Middle frontal gyrus (tissue), 1 donor: ENCODE data around the gene TNFRSF19.
"Not testable (repeated sequence)": the region's sequence is repeated elsewhere in the genome, so short reads cannot be mapped to it uniquely, and the experiment has no call there.

Experiments
- DNase-seq: peaks from one replicate; pipeline ENCODE4 v3.0.0-alpha.2; 2015; ENCODE audit warnings: low spot score; ENCODE audit errors: extremely low spot score

Gene TNFRSF19

DNA sequence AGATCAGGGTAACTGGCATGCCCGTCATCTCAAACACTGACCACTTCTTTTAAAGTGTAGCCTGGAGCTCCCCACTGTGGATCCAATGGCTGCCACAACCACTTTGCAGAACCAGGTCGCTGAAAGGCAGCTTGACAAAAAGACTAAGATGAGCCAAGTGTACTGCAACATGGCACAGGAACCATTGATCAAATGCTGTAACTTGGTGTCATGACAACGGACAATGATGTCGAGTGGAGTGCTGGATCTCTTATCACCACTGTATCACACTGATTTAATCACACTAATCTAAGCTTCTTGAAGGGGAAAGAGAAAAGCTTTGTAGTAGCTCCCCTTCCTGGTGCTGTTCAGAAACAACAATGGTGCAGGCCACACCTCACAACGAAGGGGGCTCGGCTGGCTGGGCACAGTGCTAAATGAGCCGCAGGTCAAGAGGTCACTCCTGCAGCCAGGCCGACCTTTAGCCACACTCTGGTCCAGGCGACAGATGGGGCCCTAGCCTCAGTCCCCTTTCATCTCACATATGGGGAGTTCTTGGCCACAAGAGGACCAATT, 2.2 kb upstream of the TNFRSF19 start:
- no peak for DNase-seq

DNA sequence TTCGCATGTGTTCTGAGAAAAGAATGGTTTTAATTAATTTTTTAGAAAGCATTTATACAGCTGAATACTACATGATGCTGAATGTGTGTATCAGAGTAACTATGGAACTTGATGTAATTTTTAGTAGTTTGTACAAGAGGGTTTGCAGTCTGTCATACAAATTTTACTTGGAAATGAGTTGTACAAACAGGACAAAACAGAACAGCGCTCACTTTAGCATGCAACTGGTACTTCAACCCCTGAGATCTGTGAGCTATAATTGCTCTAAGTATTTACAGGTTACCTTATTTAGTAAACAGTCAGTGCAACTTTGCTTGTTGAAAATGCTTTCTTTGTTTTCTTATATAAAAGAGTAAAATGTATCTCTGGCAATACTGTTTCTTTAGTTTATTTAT, 706 bp downstream of the TNFRSF19 start:
- DNase-seq: no peak

DNA sequence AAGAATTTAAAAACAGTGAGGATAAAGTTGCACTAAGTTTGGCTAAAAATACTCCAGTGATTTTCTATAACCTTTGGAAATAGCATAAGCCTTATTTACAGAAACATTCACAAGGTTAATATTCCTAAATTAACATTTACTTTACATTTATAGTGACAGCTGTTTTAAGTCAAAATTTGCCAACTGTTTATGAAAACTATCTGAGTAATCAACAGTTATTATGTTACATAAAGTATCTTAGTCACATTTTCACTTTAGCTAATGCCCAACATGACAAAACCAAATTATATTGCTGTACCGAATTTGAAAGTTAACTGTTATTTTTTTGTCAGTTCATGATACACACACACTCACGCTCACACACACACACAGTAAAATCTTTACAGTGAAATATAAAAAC, 1.2 kb downstream of the TNFRSF19 start:
- DNase-seq: no peak

DNA sequence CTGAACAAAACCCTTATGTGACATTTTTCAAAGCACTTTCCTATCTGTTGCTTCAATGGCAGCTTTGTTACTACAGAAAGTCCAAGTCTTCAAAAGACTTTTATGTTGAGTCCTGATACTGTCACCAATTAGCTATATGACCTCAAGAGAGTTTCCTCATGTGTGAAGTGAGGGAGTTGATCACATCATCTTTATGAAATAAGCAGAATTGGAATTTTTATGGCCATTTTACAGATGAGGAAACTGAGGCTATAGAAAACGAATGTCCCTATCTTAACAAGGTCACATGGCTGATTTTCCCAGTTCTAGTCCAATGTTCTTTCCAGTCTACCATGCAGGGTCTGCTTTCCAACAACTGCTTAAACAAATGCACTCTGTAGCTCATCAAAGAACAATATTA, 2.6 kb downstream of the TNFRSF19 start:
- no peak for DNase-seq

DNA sequence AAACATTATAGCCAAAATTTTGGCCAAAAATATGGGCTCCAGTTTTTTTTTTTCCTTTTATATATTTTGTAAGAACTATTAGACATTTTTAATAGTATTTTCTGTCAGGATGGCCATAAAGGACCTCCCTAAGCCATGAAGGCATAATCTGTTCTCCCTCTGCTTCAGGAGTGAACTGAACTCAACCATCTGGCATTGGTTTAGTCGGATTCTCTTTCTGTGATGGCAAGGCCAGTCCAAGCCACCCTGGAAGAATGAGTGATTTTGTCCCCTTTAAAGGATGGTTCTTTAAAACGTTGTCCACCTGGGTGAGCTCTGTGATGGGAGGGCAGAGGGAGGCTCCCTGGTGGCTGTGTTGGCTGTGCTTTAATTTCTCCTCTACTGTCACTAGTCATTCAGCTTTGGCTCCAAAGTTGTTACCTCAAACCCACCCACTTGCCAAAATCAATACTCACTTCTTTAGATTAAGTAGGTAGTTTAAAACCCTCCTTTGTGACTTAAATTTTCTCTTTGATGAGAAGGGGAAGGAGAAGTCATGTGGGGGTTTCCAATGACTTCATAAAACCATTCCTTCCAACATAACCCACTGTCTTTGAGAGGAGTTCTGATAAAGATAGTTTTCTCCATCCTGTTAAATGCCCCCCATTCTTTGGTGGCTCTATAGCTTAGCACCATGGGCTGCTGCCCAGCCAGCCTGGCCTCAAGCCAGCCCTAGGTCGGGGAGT, 4.4 kb downstream of the TNFRSF19 start:
- no peak for DNase-seq

DNA sequence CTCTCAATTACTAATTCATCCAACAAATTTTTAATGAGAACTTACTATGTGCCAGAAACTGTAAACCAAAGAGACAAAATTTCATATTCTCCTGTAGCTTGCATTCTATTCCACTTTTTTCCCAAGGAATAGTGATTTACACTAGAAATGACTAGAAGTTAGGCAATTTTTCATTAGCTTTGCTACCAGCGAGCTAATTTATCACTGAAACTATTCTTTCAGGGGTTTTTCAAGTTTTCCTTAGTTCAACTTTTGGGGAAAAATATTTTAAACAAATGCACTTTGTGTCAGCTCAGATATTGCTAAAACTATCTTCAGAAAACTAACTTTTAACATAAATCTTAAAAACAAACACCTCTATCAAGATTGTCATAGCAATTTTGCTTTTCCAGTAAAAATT, 5.4 kb downstream of the TNFRSF19 start:
- no peak for DNase-seq

DNA sequence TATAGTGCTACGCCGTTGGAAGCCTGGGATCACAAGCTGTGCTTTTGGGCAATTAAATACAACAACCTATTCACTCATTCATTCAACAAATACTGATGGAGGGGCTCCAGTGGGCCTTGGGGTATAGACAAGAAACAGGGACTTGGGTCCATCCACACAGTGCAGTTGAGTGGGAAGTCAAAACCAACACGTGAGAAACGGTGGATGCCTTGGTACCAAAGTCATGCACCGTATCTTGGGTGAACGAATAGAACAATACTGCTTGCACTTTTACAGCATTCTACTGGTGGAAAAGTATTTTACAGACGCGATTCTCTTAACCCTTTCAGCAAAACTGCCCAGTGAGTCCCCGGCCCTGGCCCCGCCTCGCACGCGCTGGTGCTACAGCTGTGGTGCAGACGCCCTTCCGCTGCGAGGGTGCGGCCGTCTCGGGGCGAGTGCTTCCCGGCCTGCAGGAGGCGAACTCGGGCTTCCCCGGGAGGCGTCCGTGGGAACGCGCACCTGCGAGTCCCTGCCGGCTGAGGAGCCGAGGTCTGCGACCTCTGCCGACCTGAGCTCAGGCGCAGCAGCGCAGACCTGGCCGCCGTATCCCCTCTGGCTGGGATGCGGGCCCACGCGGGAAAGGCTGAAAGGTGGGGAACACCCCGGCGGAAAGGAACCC, 8.3 kb downstream of the TNFRSF19 start:
- no peak for DNase-seq

DNA sequence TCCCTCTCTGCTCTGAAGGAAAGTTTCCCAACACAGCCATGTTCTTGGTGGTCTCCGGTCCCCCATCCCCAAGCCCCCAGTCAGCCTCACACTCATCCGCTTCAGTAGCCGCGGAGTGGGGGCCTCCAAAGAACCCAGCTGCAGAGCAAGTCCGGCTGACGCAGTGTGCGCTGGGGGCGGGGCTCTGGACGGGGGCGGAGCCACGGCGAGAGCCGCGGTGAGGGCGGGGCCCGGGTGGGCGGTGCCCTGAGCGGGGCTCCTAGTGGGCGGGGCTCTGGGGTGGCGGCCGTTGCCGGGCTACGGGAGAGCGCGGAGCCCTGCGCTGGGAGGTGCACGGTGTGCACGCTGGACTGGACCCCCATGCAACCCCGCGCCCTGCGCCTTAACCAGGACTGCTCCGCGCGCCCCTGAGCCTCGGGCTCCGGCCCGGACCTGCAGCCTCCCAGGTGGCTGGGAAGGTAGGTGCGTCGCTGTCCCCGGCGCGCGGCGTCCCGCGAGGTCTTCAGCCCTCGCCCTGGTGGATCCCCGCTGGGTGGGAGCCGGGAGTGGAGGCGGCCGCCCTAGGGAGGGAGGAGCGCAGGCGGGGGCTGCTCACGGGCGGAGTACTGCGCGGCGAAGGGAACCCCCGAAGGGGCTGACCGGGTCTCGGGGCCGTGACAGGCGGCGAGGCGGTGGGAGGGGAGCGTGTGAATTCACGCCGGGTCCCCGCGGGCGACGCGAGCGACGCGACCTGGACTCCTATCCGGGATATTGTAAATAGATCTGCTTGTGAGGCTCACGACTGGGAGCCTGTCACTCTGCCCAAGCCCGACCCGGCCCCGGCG, 9.1 kb downstream of the TNFRSF19 start:
- DNase-seq: peak; percentile 71

DNA sequence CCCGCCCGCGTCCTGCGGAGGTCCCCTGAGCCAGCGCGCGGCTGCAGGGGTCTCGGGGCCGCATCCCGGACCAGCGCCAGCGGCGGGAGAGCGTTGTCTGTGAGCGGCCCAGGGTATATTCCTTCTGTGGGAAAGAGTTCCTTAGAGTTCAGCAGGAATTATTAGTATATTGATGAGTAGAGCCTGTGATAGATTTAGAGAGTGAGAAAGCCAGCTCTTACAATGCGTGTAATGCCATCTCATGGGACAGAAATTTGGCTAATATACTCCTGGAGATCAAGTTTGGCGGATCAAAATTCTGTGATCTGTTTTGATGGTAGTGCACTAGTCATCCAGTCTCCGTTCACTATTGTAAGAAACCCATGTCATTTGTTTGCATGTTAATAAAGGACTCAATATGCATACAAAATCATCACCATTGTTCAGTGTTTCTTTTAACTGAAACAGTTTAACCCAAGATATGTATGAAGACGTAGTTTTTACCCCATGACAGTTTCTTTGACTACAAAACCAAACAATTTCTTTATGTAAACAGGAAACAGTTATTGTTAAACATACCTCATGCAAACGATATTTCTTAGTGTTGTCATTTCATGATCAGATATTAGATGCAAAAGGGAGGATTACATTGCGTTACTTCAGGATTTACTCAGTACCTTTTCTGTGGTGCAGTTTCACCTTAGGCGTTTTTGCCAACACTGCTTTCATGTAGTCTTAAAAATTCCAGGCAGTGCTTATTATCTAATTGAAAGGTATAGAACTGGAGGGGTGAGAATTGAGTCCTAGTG, 9.9 kb downstream of the TNFRSF19 start:
- no peak for DNase-seq

DNA sequence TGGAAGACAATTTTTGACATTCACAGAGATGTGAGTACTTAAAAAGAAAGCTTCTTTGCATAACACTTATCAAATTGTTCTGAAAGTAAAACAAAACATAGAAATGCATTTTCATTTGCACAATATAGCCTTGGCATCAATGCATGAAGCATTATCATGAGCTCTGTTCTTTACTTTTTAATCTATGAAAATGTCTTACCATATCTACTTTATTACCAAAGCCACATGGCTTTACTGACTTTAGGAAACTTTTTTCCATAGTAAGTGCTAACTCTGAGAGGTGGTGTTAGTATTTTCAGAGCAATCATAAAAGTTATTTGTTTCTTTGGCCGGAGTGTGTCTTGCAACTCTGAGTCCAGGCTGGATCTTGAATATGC, 10.5 kb downstream of the TNFRSF19 start:
- no peak for DNase-seq

DNA sequence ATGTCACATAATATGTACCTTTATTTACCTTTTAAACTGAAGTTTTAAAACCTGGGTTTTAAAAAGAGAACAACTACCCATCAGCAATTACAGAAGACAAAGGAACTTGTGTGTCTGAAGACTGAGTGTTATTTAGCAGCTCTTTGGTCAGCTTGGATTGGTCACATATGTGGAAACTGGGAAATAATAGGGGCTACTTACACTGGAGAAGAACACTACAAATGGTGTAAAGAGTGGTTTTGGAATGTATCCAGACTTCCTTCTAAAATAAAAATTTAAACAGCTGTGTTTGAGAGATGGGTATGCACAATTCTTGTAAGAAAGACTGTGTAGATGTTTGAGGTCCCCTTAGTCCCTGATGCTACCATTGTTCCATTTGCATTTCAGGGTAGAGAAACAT, 13.3 kb downstream of the TNFRSF19 start:
- DNase-seq: no peak

DNA sequence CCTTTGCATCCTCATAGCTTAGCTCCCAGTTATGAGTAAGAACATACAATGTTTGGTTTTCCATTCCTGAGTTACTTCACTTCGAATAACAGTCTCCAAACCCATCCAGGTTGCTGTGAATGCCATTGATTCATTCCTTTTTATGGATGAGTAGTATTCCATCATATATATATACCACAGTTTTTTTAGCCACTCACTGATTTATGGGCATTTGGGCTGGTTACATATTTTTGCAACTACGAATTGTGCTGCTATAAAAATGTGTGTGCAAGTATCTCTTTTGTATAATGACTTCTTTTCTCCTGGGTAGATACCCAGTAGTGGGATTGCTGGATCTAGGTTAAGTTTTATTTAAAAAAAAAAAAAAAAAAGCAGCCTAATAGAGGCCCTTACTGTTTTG, 14.1 kb downstream of the TNFRSF19 start:
- DNase-seq: no peak

DNA sequence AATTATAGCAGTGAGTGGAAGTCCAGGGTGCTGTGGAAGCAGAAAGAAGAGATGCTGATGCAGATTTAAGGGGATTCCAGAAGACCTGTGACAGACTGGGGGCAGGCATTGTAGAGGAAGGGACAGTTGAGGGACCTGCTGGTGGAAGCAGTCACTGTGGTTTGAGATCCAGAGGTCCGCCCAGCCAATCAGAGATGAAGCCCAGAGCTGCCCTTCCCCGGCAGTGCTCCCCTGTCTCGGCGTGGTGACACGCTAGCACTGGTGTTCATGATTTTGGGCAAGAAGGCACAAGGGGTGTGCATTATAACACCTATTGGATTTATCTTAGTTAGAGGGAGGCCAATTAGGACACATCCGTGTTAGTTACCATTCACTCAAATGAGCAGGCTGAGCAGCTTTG, 16.1 kb downstream of the TNFRSF19 start:
- no peak for DNase-seq

DNA sequence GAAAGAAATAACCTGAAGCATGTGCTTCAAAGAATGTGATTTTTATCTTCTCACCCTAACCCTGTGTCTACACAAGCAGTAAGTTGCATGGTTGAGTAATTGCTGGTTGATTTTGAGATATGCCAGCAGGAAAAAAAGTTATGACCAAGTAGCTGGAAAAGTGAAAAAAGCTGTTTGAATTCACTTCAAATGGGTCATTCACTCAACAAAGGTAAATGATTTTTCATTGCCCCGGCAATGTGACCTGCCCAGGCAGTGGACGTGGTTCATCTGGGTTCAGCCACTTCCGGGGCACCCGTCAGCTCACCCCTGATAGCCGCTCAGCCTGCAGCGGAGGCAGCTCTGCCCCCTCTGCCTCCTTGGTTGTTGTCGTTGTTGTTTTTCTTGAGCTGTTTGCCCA, 18.5 kb downstream of the TNFRSF19 start:
- DNase-seq: no peak

DNA sequence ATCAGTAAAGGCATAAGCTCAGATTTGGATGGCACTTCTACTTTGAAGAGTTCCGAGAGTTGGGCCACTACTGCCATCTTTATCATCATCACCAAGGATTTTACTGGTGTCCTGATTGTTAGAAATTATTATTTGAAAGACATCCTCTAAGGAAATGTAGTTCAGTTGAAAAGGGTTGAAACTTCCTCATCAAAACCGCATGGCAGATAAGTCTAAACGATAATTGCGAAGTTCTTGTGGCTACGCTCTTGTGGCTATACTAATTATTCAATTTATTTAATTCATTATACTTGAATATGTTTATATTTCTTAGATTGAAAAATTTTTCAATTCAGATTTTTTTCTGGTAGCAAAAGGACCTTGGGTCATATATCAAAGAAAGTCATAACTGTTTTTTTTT, 22.4 kb downstream of the TNFRSF19 start:
- no peak for DNase-seq

DNA sequence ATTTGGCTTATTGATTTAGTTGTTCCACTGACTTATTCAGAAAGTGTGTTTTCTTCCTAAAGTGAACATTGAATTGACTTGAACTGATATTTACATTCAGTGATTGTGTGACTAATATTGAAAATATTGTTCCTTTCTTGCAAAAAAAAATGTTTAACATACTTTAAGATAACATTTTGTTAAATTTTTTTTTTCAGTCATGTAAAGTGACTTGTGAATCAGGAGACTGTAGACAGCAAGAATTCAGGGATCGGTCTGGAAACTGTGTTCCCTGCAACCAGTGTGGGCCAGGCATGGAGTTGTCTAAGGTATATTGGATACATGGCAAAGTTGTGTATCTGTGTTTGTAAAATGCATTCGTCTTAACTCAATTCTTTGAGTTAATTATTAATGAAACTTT, 22.9 kb downstream of the TNFRSF19 start:
- no peak for DNase-seq

DNA sequence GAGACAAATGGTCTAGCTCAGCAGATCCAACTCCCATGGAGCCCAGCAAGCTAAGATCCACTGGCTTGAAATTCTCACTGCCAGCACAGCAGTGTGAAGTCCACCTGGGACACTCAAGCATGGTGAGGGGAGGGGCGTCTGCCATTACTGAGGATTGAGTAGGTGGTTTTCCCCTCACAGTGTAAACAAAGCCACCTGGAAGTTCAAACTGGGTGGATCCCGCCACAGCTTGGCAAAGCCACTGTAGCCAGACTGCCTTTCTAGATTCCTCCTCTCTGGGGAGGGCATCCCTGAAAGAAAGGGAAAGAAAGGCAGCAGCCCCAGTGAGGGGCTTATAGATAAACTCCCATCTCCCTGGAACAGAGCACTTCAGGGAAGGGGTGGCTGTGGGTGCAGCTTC, 24.1 kb downstream of the TNFRSF19 start:
- DNase-seq: not testable (repeated sequence)

DNA sequence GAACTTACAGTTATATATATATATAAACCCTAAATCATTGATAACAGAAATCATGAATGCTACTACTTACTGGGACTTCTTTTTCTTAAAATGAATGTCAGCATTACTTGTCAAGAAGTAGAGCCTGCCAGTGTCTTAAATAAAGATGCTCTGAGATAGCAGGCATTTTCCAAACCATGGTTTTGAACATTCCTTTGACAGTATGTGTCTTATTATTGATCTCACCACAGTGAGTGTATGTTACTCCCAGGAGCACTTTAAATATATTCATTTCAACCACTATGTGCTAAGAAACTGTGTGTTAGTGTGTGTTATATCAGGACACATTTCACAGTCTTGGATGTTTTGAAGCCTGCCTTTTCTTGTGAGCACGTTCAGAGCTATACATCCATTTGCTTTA, 28.2 kb downstream of the TNFRSF19 start:
- DNase-seq: no peak

DNA sequence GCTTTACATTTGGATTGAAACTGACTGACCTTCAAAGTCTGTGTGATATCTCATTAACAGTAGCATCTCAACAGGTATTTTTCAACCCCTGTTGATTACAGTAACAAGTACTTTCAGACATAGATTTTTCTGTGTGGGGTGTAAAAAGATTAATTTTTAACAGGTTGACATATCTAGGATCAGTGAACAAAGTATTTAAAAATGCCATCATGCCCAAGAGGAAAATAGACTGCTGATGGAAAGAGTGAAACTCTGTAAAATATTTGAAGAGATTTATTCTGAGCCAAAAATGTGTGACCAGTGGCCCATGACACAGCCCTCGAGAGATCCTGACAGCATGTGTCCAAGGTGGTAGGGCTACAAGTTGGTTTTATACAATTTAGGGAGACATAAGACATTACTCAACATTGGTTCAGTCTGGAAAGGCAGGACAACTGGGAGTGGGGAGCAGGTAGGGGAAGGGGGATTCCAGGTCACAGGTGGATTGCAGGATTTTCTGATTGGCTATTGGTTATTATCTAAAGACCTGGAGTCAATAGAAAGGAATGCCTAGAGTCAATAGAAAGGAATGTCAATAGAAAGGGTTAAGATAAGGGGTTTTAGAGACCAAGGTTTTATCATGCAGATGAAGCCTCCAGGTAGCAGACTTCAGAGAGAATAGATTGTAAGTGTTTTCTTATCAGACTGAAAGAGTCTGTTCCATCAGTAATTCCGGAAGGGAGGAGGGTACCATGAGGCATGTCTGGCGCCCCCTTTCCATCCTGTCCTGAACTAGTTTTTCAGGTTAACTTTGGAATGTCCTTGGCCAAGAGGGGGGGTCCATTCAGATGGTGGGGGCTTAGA, 29.1 kb downstream of the TNFRSF19 start:
- no peak for DNase-seq

DNA sequence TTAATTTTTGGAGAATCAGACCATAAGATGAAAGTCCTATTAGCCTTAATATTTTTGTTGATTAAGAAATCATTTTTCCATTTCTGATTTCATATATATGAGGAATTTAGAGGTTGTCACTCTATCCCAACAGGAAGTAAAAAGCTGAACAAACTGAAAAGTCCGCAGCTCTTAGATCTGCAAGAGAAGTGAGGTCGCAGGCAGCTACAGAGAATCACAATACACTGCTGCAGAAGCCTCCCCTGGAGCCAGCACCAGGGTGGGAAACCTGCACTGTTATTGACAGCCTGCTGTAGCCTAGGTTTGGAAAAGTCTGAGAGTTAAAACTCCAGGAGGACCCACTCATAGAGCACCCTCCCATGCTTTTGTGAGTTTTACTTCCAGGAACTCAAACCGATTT, 29.9 kb downstream of the TNFRSF19 start:
- DNase-seq: no peak
